SU-DHL-6 (cell line): ENCODE measurements around the gene ANKS1A.

Experiments
- CTCF ChIP-seq: fragments of 200-600 bp; sonication (generic); IDR thresholded peaks from one replicate; pipeline ENCODE4 v1.5.1; 2017; ENCODE audit warnings: antibody characterized with exemption, mild to moderate bottlenecking, low read length, moderate library complexity; ENCODE audit not compliant: insufficient read depth, poor library complexity, severe bottlenecking
- EZH2phosphoT487 ChIP-seq: fragments of 200-600 bp; sonication (generic), shearing (Covaris generic); conservative IDR thresholded peaks from 2 replicates; pipeline ENCODE4 v1.6.1; 2018; ENCODE audit warnings: mild to moderate bottlenecking, antibody characterized with exemption, low read length, moderate library complexity, mixed read lengths

GRCh38 chr6:35018746-35019145, 129.7 kb downstream of the ANKS1A start:
- no peak for TF ChIP-seq CTCF
- no peak for TF ChIP-seq EZH2phosphoT487
